Prostate gland (tissue), 2 donors: ENCODE measurements around the gene CBARP.
A peak's percentile ranks its signal among the peaks of the same experiment; 100 is the strongest.

Source experiments
- CTCF ChIP-seq, 4 experiments: fragments of 200-600 bp in 2 of 4; fragments of 450-650 bp in 2 of 4; sonication (generic) in 2 of 4; IDR thresholded peaks; 1 replicate in 3 of 4; 2 replicates in 1 of 4; pipeline ENCODE4 v1.5.1; 2016 to 2019; ENCODE audit warnings: antibody characterized with exemption in 4 of 4, mild to moderate bottlenecking in 2 of 4, moderate library complexity in 2 of 4
- POLR2A ChIP-seq: fragments of 450-650 bp; IDR thresholded peaks from one replicate; pipeline ENCODE4 v1.6.1; 2016; ENCODE audit warnings: antibody characterized with exemption, mild to moderate bottlenecking
- POLR2AphosphoS5 ChIP-seq: sonication (generic); formaldehyde crosslinking; IDR thresholded peaks from one replicate; pipeline ENCODE4 v1.6.1; 2017; ENCODE audit warnings: antibody characterized with exemption

- TF ChIP-seq POLR2A (no peak), CTCF (IDR thresholded peaks at IDR 0.05) (peak; percentile 90 to 99 (median 97)), POLR2AphosphoS5 (no peak)
These were observed 11.0 kb upstream of the CBARP start for GRCh38 chr19:1248786-1249297.
